NK-92 treated with Interleukin-12 subunit alpha and Interleukin-12 subunit beta, amount 100 ng/mL, for 24 hours (cell line): ENCODE data around the gene CUL2.
"Not testable (repeated sequence)": the region's sequence is repeated elsewhere in the genome, so short reads cannot be mapped to it uniquely, and the experiment has no call there.

Experiments used
- DNase-seq: peaks from one replicate; lab custom pipeline; 2025; lab: John Stamatoyannopoulos, UW

Gene CUL2

DNA sequence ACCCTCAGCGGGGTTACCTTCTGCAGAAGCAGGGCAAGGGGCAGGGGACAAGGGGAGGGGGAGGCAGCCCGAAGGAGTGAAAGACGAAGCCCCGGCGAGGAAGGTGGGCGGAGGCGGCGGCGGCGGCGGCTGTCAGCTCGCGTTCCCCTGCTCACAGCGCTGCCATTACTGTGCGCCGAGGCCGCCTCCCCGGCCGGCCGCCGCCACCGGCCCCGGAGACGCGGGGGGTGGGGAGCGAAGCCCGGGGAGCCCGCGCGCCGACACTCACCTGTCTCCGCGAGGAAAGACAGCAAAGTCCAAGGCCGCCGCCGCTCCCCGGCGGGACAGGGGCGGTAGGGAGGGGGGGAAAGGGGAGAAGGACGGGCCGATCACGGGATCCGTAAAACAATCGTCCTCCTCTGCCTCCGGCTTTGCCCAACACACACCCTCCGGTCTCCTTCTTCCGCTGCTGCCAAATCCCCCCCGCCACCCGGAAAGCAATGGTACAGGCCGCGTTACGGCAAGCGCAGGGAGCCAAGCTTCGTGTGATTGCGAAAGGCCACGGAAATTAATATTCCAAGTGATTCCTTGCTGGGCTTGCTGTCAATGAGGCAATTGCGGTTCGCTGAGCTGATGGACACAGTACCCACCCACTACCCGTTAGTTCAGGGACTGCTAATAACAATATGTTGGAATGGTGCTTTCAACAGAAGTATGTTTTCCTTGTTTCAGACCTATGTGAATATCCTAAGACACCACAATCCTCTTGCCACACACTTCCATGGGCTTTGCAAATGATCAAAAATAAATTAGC lies at the start of gene CUL2:
CUL2 (minus strand) TSS at position 180 of the 793 bp plus-strand sequence. CDS start 19,024 bp downstream, outside the sequence.
- peak; percentile 55 for DNase-seq

DNA sequence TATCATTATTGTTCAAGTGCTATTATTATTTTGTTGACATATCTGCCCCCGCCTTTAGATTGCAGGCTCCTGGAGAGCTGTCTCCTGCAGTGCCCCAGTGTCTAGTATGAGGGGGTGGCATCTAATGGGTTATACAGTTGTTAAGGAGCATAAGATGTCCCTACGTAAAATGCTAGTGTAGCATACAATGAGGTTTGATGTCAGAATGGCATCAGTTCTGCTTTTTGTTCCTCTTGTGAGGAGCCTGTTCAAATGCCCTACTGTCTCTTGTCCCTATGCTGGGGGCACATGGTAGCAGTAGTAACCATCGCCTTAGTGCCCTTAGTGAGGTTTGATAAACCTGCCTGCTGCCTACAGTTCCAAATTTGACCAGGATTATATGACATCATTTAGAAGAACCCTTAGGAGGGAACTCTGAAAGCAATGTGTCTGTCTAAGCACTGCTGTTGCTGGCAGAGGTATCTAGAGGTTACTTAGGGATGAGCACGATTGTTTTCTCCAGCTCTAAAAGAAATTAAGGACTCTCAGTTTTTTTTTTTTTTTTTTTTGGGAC lies 46.2 kb upstream of the CUL2 start:
- DNase-seq, result no peak

GRCh38 chr10:35135861-35136260 lies 45.7 kb upstream of the CUL2 start:
- DNase-seq, result no peak

- no peak for DNase-seq
Measured at GRCh38 chr10:35133586-35133985, 43.4 kb upstream of the CUL2 start.

GRCh38 chr10:35132727-35133126 lies 42.6 kb upstream of the CUL2 start:
- no peak for DNase-seq

- no peak for DNase-seq
Measured at GRCh38 chr10:35130663-35131062, 40.5 kb upstream of the CUL2 start.

GRCh38 chr10:35129185-35129674 lies 39.1 kb upstream of the CUL2 start:
- DNase-seq, result no peak

- DNase-seq, result peak; percentile 50
Measured at GRCh38 chr10:35127289-35127891, 37.2 kb upstream of the CUL2 start.

- peak; percentile 93 for DNase-seq
Measured at GRCh38 chr10:35126530-35127288, 36.6 kb upstream of the CUL2 start, which contains the start of gene CREM. Gene CREM, plus strand, starts transcription at chr10:35126846. Its CDS starts 10,990 bp downstream, at chr10:35137836.

GRCh38 chr10:35126062-35126529 lies 36.0 kb upstream of the CUL2 start:
- DNase-seq, result no peak

GRCh38 chr10:35124540-35124939 lies 34.4 kb upstream of the CUL2 start:
- DNase-seq, result no peak

DNA sequence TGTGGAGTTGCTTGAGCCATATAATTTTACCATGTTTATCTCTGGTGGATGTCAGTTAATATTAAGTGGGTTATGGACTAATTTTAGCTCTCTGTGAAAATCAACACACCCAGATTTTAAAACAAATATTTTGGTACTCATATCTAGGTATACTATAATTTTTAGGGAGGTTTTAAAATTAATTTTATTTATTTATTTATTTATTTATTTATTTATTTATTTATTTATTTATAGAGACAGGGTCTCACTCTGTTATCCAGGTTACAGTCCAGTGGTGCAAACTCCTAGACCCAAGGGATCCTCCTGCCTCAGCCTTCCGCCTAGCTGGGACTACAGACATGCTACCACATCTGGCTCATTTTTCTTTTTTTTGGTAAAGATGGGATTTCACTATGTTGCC lies 29.2 kb upstream of the CUL2 start:
- no peak for DNase-seq

GRCh38 chr10:35112571-35112970 lies 22.4 kb upstream of the CUL2 start:
- DNase-seq, result no peak

GRCh38 chr10:35103882-35104281 lies 13.7 kb upstream of the CUL2 start:
- DNase-seq, result no peak

DNA sequence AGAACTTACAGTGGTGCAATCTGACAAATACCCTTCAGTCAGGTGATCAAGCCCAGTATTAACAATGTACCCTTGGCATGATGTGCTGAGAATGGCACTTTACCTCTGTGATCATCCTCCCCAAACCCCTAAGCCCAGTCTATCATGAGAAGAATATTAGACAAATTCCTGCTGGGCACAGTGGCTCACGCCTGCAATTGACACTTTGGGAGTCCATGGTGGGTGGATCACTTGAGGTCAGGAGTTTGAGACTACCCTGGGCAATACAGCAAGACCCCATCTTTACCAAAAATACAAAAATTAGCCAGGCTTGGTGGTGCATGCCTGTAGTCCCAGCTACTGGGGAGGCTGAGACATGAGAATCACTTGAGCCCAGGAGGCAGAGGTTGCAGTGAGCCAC lies 7.4 kb upstream of the CUL2 start:
- no peak for DNase-seq

- no peak for DNase-seq
Measured at GRCh38 chr10:35096312-35096711, 6.2 kb upstream of the CUL2 start.

- peak; percentile 41 for DNase-seq
Measured at GRCh38 chr10:35092851-35093250, 2.7 kb upstream of the CUL2 start.

DNA sequence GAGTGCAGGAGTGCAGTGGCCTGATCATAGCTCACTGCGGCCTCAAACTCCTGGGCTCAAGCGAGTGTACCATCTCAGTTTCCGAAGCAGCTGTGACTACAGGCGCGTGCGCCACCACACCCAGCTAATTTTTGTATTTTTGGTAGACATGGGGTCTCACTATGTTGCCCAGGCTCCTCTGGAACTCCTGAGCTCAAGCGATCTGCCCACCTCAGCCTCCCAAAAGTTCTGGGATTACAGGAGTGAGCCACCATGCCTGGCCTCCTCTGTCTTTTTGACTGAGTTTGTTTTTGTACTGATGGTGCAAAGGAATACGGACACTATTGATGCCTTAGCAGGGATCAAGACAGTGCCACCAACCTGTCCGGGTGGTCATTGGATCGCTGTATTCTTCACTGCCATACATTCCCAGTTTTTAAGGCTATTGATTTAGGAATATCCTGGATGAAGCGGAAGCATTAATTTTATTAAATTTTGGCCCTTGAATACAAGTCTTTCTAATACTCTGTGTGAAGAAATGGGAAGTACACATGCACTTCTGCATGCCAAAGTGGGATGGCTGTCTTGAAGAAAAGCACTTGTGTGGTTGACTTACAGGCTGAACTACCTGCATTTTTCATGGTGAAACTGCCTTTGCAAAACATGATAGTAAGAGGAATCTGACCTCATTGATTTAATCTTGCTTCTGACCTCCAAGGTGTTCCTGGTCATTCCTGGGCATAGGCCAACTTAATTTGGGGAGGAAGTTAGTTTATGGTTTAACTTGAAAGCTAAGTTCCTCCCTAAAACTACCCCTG lies 2.1 kb upstream of the CUL2 start:
- DNase-seq, result no peak

GRCh38 chr10:35089611-35090161 lies 455 bp downstream of the CUL2 start:
- no peak for DNase-seq

GRCh38 chr10:35083242-35083641 lies 6.9 kb downstream of the CUL2 start:
- DNase-seq, result no peak

- not testable (repeated sequence) for DNase-seq
Measured at GRCh38 chr10:35080261-35080660, 9.9 kb downstream of the CUL2 start.
